ENCODE measurements around the gene FAM131B. TPM values are rescaled to one million over a fixed set of nuclear protein-coding genes. Genes with fewer than 3 reads are reported as not detected.

Gene FAM131B
- total and polyA plus RNA-seq, 9 of the 15 experiments (the other 6 are each of a cell fraction or from before 2014, with no cell fraction given) = 0.03 to 0.04 TPM; not detected in 7

DNA sequence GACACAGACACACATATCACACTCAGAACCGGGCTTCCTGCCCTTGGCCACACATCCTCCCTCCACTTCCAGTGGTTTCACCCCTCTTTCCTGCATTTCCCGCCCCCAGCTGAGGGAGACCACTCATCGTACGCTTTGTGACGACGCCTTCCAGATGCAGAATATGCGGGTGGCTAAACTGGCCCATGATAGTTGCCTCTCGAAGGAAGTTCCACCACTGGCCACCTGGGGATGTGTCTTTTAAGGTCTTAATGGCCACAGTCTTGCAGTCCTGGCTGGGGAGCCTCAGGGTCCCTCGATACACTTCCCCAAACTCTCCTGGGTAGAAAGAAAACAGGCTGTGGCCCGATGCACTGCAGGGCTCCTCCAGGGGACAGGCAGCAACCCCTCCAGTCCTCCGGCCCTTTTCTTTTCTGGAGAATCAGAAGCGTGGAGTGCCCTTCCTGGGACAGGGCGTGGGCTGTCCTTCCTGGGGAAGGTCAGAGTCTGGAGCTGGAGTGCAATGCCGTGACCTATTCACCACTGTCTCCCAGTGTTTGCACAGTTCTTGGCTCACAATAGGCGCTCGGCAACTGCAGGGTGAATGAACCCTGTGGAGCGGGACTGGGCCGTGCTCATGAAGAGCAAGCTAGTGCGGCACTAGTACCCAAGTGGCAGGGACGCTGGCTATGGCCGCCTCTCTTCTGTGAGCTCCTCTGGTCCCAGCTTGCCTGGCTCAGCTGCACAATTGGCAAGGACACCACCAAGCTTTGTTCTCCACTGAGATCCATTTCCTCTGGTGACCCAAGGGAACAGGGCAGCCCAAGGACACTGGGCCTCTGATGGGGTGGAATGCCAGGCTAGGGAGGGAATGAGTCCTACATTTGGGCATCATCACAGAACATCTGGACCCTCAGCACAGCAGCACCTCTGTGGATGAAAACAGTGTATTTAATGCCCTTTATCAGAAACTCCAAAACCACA lies 33.0 kb upstream of the FAM131B start (continued):
- TF ChIP-seq FOXP1 (CRISPR knock-in tag; IDR thresholded peaks at IDR 0.05) (0 out of 2 replicates have a peak, but pooled peaks have one; percentile 35), COPS2 (conservative IDR thresholded peaks at IDR 0.05) (no peak), SPI1 (IDR thresholded peaks at IDR 0.05; ENCODE audit: borderline replicate concordance, low read depth, low read length) (peak; percentile 52; the same call in 1 of the 2 replicates), EZH2 (IDR thresholded peaks at IDR 0.05; ENCODE audit: borderline replicate concordance, low read depth, low read length) (0 out of 2 replicates have a peak, but pooled peaks have one; percentile 37)
- TF ChIP-seq, protein P1, sequence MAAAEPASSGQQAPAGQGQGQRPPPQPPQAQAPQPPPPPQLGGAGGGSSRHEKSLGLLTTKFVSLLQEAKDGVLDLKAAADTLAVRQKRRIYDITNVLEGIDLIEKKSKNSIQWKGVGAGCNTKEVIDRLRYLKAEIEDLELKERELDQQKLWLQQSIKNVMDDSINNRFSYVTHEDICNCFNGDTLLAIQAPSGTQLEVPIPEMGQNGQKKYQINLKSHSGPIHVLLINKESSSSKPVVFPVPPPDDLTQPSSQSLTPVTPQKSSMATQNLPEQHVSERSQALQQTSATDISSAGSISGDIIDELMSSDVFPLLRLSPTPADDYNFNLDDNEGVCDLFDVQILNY (CRISPR knock-in tag; IDR thresholded peaks at IDR 0.05) = peak; percentile 71; the same call in 1 of the 2 replicates
- TF ChIP-seq, protein P2, sequence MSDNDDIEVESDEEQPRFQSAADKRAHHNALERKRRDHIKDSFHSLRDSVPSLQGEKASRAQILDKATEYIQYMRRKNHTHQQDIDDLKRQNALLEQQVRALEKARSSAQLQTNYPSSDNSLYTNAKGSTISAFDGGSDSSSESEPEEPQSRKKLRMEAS (CRISPR knock-in tag; IDR thresholded peaks at IDR 0.05) = 0 out of 2 replicates have a peak, but pooled peaks have one; percentile 31
- TF ChIP-seq, protein P3, sequence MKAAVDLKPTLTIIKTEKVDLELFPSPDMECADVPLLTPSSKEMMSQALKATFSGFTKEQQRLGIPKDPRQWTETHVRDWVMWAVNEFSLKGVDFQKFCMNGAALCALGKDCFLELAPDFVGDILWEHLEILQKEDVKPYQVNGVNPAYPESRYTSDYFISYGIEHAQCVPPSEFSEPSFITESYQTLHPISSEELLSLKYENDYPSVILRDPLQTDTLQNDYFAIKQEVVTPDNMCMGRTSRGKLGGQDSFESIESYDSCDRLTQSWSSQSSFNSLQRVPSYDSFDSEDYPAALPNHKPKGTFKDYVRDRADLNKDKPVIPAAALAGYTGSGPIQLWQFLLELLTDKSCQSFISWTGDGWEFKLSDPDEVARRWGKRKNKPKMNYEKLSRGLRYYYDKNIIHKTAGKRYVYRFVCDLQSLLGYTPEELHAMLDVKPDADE (conservative IDR thresholded peaks at IDR 0.05; ENCODE audit: control insufficient read depth, low read depth, low read length) = 0 out of 2 replicates have a peak, but pooled peaks have one; percentile 32
